Measurements from ENCODE around the gene RFWD3.
"Not testable (repeated sequence)": the region's sequence is repeated elsewhere in the genome, so short reads cannot be mapped to it uniquely, and the experiment has no call there.

RFWD3 gene

DNA sequence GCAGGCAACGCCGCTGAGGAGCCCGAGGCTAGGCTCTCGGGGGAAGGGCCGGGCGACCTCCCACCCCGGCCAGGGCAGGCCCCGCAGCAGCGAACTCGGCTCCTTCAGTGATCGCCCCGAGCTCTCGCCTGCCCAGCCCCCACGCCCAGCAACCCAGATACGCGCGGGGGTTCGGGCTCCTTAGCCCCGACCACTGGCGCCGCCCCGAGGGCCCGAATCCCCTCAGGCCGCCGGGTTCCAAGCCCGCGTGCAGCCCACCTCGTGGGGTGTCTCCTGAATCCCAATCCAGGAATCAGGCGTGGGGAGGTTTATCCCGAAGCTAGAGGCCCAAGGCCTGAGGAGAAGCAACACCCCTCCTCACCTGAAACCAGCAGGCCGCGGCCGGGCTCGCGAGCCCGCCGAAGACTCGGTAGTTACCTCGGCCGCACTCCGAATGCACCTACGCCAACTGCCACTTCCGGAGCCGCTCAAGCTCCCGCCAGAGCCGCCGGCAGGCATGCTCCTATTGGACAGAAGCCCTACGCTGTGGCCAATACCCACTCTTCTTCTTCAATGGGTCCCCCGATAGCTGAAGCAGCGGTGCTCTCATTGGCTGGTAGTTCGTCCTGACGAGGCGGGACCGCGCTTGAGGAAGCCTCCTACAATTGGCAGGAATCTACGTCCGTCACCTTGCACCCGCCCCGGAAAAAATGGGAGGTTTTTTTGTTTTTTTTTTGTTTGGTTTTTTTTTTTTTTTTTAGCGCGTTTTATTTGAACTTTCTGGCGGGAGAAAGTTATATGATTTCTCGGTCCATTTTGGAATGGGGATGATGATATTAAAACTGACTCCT lies at the start of gene RFWD3:
Gene RFWD3, minus strand, starts transcription at position 453 of the 830 bp plus-strand sequence. CDS start 5,428 bp downstream, outside the sequence.
- DNase-seq (ENCODE audit: low read depth in 3 of 3, low spot score in 1 of 3) = peak; percentile 83 to 94 (median 94)

DNA sequence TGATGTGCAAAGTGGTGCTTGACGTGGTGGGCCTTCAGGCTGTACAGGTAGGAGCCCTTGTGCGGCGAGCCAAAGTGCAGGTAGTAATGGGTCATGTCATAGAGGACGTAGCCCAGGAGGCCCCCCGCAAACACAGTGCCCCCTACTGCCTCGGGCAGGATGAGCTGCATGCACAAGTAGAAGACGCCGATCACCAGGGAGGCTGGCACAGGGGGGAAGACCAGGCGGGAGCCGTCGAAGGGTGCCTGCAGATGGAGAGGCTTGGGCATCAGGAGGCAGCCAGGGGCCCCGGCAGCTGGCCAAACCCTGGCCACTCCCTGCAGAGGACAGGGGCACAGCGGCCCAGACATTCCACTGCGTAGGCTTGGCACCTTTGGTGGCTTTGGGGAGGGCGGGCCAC lies 49.7 kb upstream of the RFWD3 start:
- no peak for DNase-seq (ENCODE audit: low read depth in 3 of 3, low spot score in 1 of 3)

DNA sequence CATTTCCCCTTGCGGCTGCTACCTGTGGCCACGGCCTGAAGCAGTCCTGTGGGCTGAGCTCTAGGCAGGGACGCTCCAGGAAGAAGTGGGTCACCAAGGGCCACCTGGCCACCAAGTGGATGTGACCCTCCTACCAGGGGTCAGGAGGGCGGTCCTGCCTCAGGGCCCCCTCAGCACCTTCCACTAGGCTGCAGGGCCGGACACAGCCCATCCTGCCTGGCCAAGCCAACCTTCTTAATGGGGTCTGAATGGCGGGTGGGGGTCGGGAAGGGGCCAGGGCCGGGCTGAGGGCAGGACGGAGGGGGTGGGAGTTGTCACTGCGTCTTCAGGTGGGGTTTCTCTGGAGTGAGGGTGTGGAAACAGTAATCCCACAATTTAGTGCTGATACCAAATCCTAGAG lies 47.2 kb upstream of the RFWD3 start:
- no peak for DNase-seq (ENCODE audit: low read depth in 3 of 3, low spot score in 1 of 3)

DNA sequence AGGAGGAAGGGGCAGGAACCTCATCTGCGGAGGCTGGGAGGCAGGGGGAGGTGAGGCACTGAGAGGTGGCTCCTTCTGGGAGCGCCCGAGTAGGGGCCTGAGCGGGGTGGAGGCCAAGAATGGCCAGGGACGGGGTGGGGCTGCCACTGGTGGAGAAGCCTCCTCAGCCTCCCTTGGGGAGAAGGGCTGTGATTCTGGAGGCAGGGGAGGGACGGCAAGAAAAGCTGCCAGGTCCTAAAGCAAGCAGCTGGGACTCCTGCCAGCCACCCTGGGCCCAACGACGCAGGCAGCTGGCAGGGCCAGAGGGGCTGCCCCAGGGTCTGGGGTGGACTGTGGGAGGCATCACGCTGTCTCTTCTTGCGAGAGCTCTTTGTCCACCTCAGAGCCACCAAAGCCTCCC lies 46.6 kb upstream of the RFWD3 start:
- DNase-seq (ENCODE audit: low read depth in 3 of 3, low spot score in 1 of 3) = no peak

GRCh38 chr16:74711938-74712337 lies 45.3 kb upstream of the RFWD3 start:
- DNase-seq (ENCODE audit: low read depth in 3 of 3, low spot score in 1 of 3) = no peak

- no peak for DNase-seq (ENCODE audit: low read depth in 3 of 3, low spot score in 1 of 3)
Measured at GRCh38 chr16:74710401-74710800, 43.7 kb upstream of the RFWD3 start.

GRCh38 chr16:74709441-74709877 lies 42.8 kb upstream of the RFWD3 start:
- peak; percentile 52 to 78 (median 72) for DNase-seq (ENCODE audit: low read depth in 3 of 3, low spot score in 1 of 3)

GRCh38 chr16:74700438-74701225 lies 34.0 kb upstream of the RFWD3 start, which contains the start of gene MLKL:
Gene MLKL (minus strand): TSS chr16:74700862. CDS start chr16:74695757, 5,105 bp downstream.
- peak; percentile 22 to 37 (median 33) for DNase-seq (ENCODE audit: low read depth in 3 of 3, low spot score in 1 of 3)

- peak in 1 of 3 donors; percentile 12 for DNase-seq (ENCODE audit: low read depth in 3 of 3, low spot score in 1 of 3)
Measured at GRCh38 chr16:74700116-74700437, 33.4 kb upstream of the RFWD3 start.

DNA sequence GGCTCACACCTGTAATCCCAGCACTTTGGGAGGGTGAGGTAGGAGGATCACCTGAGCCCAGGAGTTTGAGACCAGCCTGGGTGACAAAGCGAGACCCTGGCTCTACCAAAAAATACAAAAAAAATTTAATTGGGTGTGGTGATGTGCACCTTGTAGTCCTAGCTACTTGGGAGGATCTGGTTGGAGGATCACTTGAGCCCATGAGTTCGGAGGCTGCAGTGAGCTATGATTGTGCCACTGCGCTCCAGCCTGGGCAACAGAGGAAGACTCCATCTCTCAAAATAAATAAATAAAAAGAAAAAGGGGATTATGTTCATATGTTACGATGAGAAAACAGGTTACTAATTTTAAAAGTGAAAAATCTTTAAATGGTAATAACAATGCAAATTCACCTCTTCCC lies 33.0 kb upstream of the RFWD3 start:
- DNase-seq (ENCODE audit: low read depth in 3 of 3, low spot score in 1 of 3) = no peak

GRCh38 chr16:74698222-74698621 lies 31.5 kb upstream of the RFWD3 start:
- no peak for DNase-seq (ENCODE audit: low read depth in 3 of 3, low spot score in 1 of 3)

- DNase-seq (ENCODE audit: low read depth in 3 of 3, low spot score in 1 of 3) = peak in 2 of 3 donors; percentile 10
Measured at GRCh38 chr16:74695450-74696422, 29.1 kb upstream of the RFWD3 start.

GRCh38 chr16:74691093-74691855 lies 24.6 kb upstream of the RFWD3 start:
- DNase-seq (ENCODE audit: low read depth in 3 of 3, low spot score in 1 of 3) = no peak

DNA sequence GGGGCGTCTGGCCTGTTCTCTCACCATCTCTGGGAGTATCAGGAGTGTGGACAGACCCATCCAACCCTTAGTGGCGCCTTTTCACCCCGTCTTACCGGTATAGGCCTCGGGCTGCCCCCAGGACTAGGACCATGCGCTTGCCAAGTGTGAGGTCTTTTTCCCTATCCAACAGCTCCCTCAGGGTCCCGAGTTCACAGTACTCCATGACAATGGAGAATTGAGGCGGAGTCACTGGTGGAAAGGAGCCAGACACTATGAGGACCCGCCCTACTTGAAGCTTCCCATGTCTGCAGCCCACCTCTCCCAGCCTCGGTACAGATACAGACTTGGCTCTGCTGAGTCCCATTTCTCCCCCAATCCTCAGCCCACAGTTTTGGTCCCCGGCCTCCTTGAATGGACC lies 15.9 kb upstream of the RFWD3 start:
- no peak for DNase-seq (ENCODE audit: low read depth in 3 of 3, low spot score in 1 of 3)

DNA sequence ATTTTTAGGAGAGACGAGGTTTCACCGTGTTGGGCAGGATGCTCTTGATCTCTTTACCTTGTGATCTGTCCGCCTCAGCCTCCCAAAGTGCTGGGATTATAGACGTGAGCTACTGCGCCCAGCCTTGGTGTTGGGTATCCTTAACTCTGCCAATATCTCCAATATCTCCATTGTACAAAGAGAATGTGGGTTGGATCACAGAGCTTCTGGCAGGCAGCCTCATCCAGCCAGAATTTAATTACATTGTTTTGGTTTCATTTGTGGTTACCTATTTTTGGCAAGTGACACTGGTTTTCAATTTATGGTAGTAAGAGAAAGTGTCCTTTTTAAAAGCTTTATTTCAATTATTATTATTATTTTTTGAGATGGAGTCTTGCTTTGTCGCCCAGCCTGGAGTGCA lies 14.0 kb upstream of the RFWD3 start:
- DNase-seq (ENCODE audit: low read depth in 3 of 3, low spot score in 1 of 3) = no peak

- no peak for DNase-seq (ENCODE audit: low read depth in 3 of 3, low spot score in 1 of 3)
Measured at GRCh38 chr16:74679983-74680382, 13.3 kb upstream of the RFWD3 start.

GRCh38 chr16:74677868-74678267 lies 11.2 kb upstream of the RFWD3 start:
- no peak for DNase-seq (ENCODE audit: low read depth in 3 of 3, low spot score in 1 of 3)

GRCh38 chr16:74673876-74674275 lies 7.2 kb upstream of the RFWD3 start:
- no peak for DNase-seq (ENCODE audit: low read depth in 3 of 3, low spot score in 1 of 3)

DNA sequence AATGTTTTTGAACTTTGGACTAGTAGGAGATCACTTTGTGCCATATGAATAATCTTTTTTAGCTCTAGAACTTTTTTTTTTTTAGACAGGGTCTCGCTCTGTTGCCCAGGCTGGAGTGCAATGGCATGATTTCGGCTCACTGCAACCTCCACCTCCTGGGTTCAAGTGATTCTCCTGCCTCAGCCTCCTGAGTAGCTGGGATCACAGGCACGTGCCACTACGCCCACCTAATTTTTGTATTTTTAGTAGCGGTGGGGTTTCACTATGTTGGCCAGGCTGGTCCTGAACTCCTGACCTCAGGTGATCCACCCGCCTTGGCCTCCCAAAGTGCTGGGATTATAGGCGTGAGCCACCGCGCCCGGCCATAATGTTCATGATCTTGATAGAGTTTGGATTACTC lies 2.2 kb upstream of the RFWD3 start:
- not testable (repeated sequence) for DNase-seq (ENCODE audit: low read depth in 3 of 3, low spot score in 1 of 3)

DNA sequence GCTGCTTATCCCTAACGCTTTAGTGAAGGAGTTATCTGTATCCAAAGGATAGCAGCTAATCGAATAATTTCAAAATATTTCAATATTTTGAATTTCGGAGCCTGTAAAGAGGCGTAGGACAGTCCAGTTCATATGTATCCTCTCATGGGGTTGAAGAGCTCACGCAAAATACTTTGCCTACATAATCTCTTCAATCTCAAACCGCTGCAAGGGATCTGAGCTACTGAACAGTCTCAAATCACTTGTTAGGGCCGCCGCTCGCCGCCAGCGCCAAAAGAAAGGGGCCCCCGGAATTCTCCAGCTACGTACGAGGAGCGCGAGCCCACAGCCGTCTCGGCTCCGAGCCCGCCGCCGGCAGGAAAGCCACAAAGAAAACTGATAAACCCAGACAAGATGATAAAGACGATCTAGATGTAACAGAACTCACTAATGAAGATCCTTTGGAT lies 601 bp upstream of the RFWD3 start:
- DNase-seq (ENCODE audit: low read depth in 3 of 3, low spot score in 1 of 3) = no peak
